T follicular helper cell (primary cell): Measurements from ENCODE around the gene DNAAF1.

Experiments used
- DNase-seq: peaks from one replicate; pipeline ENCODE4 v3.0.0-alpha.2; 2020; ENCODE audit warnings: low read depth

The DNAAF1 gene

GRCh38 chr16:84161037-84161436, 15.9 kb downstream of the DNAAF1 start:
- no peak for DNase-seq

- no peak for DNase-seq
These were observed 16.7 kb downstream of the DNAAF1 start for GRCh38 chr16:84161801-84162200.

- no peak for DNase-seq
These were observed 20.6 kb downstream of the DNAAF1 start for GRCh38 chr16:84165746-84166145.

- no peak for DNase-seq
These were observed 21.9 kb downstream of the DNAAF1 start for GRCh38 chr16:84166796-84167695.

- no peak for DNase-seq
These were observed 24.7 kb downstream of the DNAAF1 start for GRCh38 chr16:84169765-84170310.

- DNase-seq: no peak
These were observed 29.3 kb downstream of the DNAAF1 start for GRCh38 chr16:84174396-84174795.

- peak; percentile 39 for DNase-seq
These were observed 30.4 kb downstream of the DNAAF1 start for GRCh38 chr16:84175350-84176081.

- no peak for DNase-seq
These were observed 31.3 kb downstream of the DNAAF1 start for GRCh38 chr16:84176192-84177053.

GRCh38 chr16:84177741-84178073, 32.6 kb downstream of the DNAAF1 start:
- DNase-seq: no peak

GRCh38 chr16:84178146-84178765, 33.1 kb downstream of the DNAAF1 start:
- DNase-seq: no peak

GRCh38 chr16:84178892-84179611, 33.9 kb downstream of the DNAAF1 start:
- DNase-seq: no peak

- no peak for DNase-seq
These were observed 34.7 kb downstream of the DNAAF1 start for GRCh38 chr16:84179612-84180320.

- no peak for DNase-seq
These were observed 35.5 kb downstream of the DNAAF1 start for GRCh38 chr16:84180519-84181140.

- no peak for DNase-seq
These were observed 36.2 kb downstream of the DNAAF1 start for GRCh38 chr16:84181144-84181915.

GRCh38 chr16:84182104-84182503, 37.0 kb downstream of the DNAAF1 start:
- DNase-seq: no peak

- no peak for DNase-seq
These were observed 37.8 kb downstream of the DNAAF1 start for GRCh38 chr16:84182680-84183571.

- no peak for DNase-seq
These were observed 38.4 kb downstream of the DNAAF1 start for GRCh38 chr16:84183572-84183875.
